Activated CD8-positive, alpha-beta T cell treated with anti-CD3 and anti-CD28 coated beads for 36 hours (primary cell): ENCODE data around the gene FOXO1. TPM values are rescaled to one million over a fixed set of nuclear protein-coding genes. Genes with fewer than 3 reads are reported as not detected.

Source experiments
- ATAC-seq: fragments of 200-7000 bp; cut with Tn5 transposase; one replicate; pipeline ENCODE4 v1.10.0; 2021; ENCODE audit warnings: mild to moderate bottlenecking, moderate library complexity
- CTCF ChIA-PET: fragments of 350-600 bp; sonication (Branson Sonifier 250); formaldehyde crosslinking; loops from one replicate; lab custom pipeline; 2021; ENCODE audit warnings: antibody characterized with exemption; lab: Charles Lee
- POLR2A ChIA-PET: fragments of 350-600 bp; sonication (Branson Sonifier 250); formaldehyde crosslinking; loops from one replicate; lab custom pipeline; 2021; ENCODE audit warnings: antibody characterized with exemption; lab: Charles Lee
- DNase-seq: peaks from one replicate; pipeline ENCODE4 v3.0.0-alpha.2; 2020
- H3K27ac Mint-ChIP-seq: one replicate; pipeline ENCODE4 v1.8.0; 2021; ENCODE audit warnings: mild to moderate bottlenecking, mixed read lengths
- H3K27me3 Mint-ChIP-seq: one replicate; pipeline ENCODE4 v1.8.0; 2021; ENCODE audit warnings: mixed read lengths
- H3K36me3 Mint-ChIP-seq: one replicate; pipeline ENCODE4 v1.8.0; 2021; ENCODE audit warnings: low read depth, mixed read lengths
- H3K4me1 Mint-ChIP-seq: one replicate; pipeline ENCODE4 v1.8.0; 2021; ENCODE audit warnings: low read depth, mixed read lengths
- H3K4me3 Mint-ChIP-seq: one replicate; pipeline ENCODE4 v1.8.0; 2021; ENCODE audit warnings: mild to moderate bottlenecking, moderate library complexity, mixed read lengths
- H3K9me3 Mint-ChIP-seq: one replicate; pipeline ENCODE4 v1.8.0; 2021; ENCODE audit warnings: mixed read lengths
- CTCF ChIP-seq: fragments of 200-600 bp; IDR thresholded peaks from one replicate; pipeline ENCODE4 v1.8.0; 2022; ENCODE audit warnings: antibody characterized with exemption, mild to moderate bottlenecking
- intact Hi-C: fragments of 100-400 bp; cut with micrococcal nuclease; formaldehyde crosslinking; loops from one replicate; pipeline ENCODE4 v1.10.0; 2022
- total RNA-seq, 2 experiments: library from RNA; stranded (reverse); gene quantifications; one replicate each; pipeline ENCODE4 v1.2.3, GENCODE V29; 2021

The FOXO1 gene
- total RNA-seq, 2 experiments from 2014 or later: 30.6 to 30.8 TPM

GRCh38 chr13:40622246-40622645 lies 44.2 kb downstream of the FOXO1 start:
- Mint-ChIP-seq H3K27me3 (no peaks in the 10 kb centered on the region), H3K9me3 (no peaks in the 10 kb centered on the region), H3K4me1 (peaks cover 79% of the 10 kb centered on the region), H3K36me3 (peaks cover 48% of the 10 kb centered on the region), H3K27ac (peak overlapping the region; percentile 58), H3K4me3 (no peak overlapping the region)
- DNase-seq (no peak), ATAC-seq (no peak)
- intact Hi-C loops: no loop called here
- ChIA-PET CTCF (interaction anchor here (0.7 to 1.1 kb wide), 2 partner anchors 13 to 23 kb away, joined by 3 read pairs; no protein-coding TSS in a partner anchor), POLR2A (interaction anchor here (0.6 to 1.7 kb wide), 2 partner anchors 10 to 184 kb away, joined by 3 to 6 read pairs; no protein-coding TSS in a partner anchor)
- TF ChIP-seq CTCF: no peak

DNA sequence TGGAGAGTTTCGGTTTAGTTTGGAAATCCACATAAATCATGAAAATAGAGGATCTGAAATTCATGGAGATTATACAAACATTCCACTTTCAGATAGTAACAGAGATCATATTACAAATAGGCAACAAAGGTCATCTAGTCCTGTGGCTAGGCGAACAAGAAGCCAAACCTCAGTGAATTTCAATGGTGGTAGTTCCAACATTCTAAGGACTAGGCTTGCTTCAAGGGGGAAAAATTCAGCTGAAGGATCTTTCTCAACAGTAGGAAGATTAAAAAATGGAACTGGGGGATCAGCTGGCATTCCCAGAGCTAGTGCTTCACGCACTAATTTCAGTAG lies 47.0 kb downstream of the FOXO1 start:
- H3K27ac Mint-ChIP-seq: peak overlapping the region; percentile 81
- peaks cover 84% of the 10 kb centered on the region for H3K4me1 Mint-ChIP-seq
- intact Hi-C loops: no loop called here
- POLR2A ChIA-PET: interaction anchor here (1.9 kb wide), 1 partner anchor 44 kb away, joined by 7 read pairs; no protein-coding TSS in a partner anchor
- CTCF ChIA-PET: interaction anchor here (1.1 kb wide), 1 partner anchor 50 kb away, joined by 4 read pairs; no protein-coding TSS in a partner anchor
- ATAC-seq: no peak
- H3K4me3 Mint-ChIP-seq: no peak overlapping the region
- no peak for TF ChIP-seq CTCF
- H3K27me3 Mint-ChIP-seq: no peaks in the 10 kb centered on the region
- no peak for DNase-seq
- H3K9me3 Mint-ChIP-seq: no peaks in the 10 kb centered on the region
- peaks cover 43% of the 10 kb centered on the region for H3K36me3 Mint-ChIP-seq

DNA sequence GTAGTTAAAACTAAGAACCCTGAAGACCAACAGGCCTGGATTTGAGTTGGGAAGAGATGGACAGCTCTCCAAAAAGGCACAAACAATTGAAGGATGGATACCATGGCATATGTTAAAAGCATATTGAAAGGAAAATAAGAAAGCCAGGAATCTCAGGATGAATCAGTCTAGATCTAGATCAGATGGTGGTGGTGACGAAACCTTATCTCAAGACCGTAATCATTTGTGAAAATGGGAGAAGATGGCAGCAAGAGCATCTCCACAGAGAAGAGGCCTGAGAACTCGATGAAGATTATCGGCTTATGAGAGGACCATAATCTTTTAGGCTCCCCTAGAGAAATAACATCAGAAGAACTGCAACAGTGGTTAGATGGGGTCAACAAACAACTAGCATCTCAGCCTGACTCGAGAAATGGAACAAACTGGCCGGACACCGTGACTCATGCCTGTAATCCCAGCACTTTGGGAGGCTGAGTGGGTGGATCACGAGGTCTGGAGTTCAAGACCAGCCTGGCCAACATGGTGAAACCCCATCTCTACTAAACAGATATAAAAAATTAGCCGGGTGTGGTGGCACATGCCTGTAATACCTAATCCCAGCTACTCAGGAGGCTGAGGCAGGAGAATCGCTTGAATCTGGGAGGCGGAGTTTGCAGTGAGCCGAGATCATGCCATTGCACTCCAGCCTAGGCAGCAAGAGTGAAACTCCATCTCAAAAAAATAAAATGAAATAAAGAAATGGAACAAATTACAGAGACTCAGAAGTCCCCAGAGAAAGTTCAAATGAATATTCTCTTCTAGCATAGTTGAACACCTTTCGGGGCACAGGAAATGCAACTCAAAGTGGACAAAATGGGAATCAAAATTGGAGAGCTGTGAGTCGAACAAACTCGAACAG lies 47.6 kb downstream of the FOXO1 start:
- Mint-ChIP-seq H3K27ac (peak overlapping the region; percentile 81), H3K27me3 (no peaks in the 10 kb centered on the region), H3K4me3 (no peak overlapping the region), H3K9me3 (no peaks in the 10 kb centered on the region), H3K36me3 (peaks cover 40% of the 10 kb centered on the region), H3K4me1 (peaks cover 85% of the 10 kb centered on the region)
- POLR2A ChIA-PET: interaction anchor here (1.9 kb wide), 1 partner anchor 45 kb away, joined by 7 read pairs; no protein-coding TSS in a partner anchor
- DNase-seq (no peak), ATAC-seq (peak; percentile 9)
- CTCF ChIA-PET: interaction anchor here (1.1 kb wide), 1 partner anchor 50 kb away, joined by 4 read pairs; no protein-coding TSS in a partner anchor
- intact Hi-C loops: no loop called here
- TF ChIP-seq CTCF: no peak

DNA sequence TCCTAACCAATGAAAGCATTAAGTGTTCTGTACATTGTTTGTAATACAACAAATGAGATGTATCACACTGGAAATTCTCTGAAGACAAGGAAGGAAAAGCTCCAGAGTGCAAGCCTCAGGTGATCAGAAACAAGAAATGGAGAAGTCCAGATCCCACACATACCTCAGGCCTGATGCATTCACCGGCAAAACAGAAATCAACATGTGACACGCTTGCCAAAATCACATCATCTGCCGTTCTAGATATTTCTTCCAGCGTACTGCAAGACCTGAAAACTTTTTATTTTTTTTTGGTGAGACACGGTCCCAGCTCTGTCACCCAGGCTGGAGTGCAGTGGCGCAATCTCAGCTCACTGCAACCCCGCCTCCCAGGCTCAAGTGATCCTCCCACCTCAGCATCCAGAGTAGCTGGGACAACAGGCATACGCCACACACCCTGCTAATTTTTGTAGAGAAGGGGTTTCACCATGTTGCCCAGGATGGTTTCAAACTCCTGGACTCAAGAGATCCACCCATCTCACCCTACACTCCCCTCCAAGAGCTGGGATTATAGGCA lies 48.6 kb downstream of the FOXO1 start:
- no peak for TF ChIP-seq CTCF
- no peak overlapping the region for H3K4me3 Mint-ChIP-seq
- no peaks in the 10 kb centered on the region for H3K9me3 Mint-ChIP-seq
- H3K4me1 Mint-ChIP-seq: peaks cover 85% of the 10 kb centered on the region
- DNase-seq (no peak), ATAC-seq (no peak)
- peak overlapping the region; percentile 81 for H3K27ac Mint-ChIP-seq
- intact Hi-C loops: no loop called here
- peaks cover 38% of the 10 kb centered on the region for H3K36me3 Mint-ChIP-seq
- no peaks in the 10 kb centered on the region for H3K27me3 Mint-ChIP-seq
- CTCF ChIA-PET: no interaction called here
- POLR2A ChIA-PET: interaction anchor here (2.0 kb wide), 1 partner anchor 29 kb away, joined by 4 read pairs; no protein-coding TSS in a partner anchor
